Esophagus muscularis mucosa (tissue), 4 donors: ENCODE measurements around the gene RIMS1. TPM values are rescaled to one million over a fixed set of nuclear protein-coding genes. Genes with fewer than 3 reads are reported as not detected.

Experiments
- DNase-seq: peaks from one replicate; pipeline ENCODE4 v3.0.0-alpha.2; 2017; ENCODE audit errors: extremely low spot score
- H3K27ac ChIP-seq, 4 donors: fragments of 200-600 bp; sonication (generic); replicated peaks in 1 of 4; 1 replicate in 3 of 4; 2 replicates in 1 of 4; pipeline ENCODE4 v1.5.1; 2016 to 2019; ENCODE audit warnings: mild to moderate bottlenecking in 1 of 4
- H3K27me3 ChIP-seq, 4 donors: fragments of 200-600 bp; sonication (generic); one replicate each; pipeline versions ENCODE4 v1.5.1 to v1.6.0; 2016 to 2019
- H3K36me3 ChIP-seq, 4 donors: fragments of 200-600 bp; sonication (generic); one replicate each; pipeline ENCODE4 v1.5.1; 2016 to 2019
- H3K4me1 ChIP-seq, 4 donors: fragments of 200-600 bp; sonication (generic); one replicate each; pipeline ENCODE4 v1.5.1; 2016 to 2019
- H3K4me3 ChIP-seq, 4 donors: fragments of 200-600 bp; sonication (generic); 1 replicate in 2 of 4; 2 replicates in 2 of 4; pipeline ENCODE4 v1.5.1; 2016 to 2019; ENCODE audit warnings: mild to moderate bottlenecking in 4 of 4, moderate library complexity in 1 of 4
- H3K9me3 ChIP-seq, 4 donors: fragments of 200-600 bp; sonication (generic); 1 replicate in 3 of 4; 2 replicates in 1 of 4; pipeline ENCODE4 v1.5.1; 2016 to 2019
- CTCF ChIP-seq, 3 experiments: fragments of 200-600 bp in 2 of 3; fragments of 450-650 bp in 1 of 3; sonication (generic) in 2 of 3; IDR thresholded peaks; one replicate each; pipeline ENCODE4 v1.5.1; 2017 to 2019; ENCODE audit warnings: antibody characterized with exemption in 3 of 3, mild to moderate bottlenecking in 2 of 3, moderate library complexity in 1 of 3
- EP300 ChIP-seq: sonication (generic); formaldehyde crosslinking; IDR thresholded peaks from one replicate; pipeline ENCODE4 v1.6.1; 2017; ENCODE audit warnings: antibody characterized with exemption
- POLR2A ChIP-seq: fragments of 450-650 bp; IDR thresholded peaks from one replicate; pipeline ENCODE4 v1.6.1; 2017; ENCODE audit warnings: antibody characterized with exemption, moderate library complexity, mild to moderate bottlenecking, low read depth
- POLR2AphosphoS5 ChIP-seq, 2 donors: sonication (generic); formaldehyde crosslinking; IDR thresholded peaks; one replicate each; pipeline ENCODE4 v1.6.1; 2017; ENCODE audit warnings: antibody characterized with exemption in 2 of 2
- WGBS: methylation state at CpG from one replicate; pipeline ENCODE4 v1.1.5; 2018; 5-methylcytosine and 5-hydroxymethylcytosine counted together
- intact Hi-C: fragments of 100-400 bp; cut with DNase I; formaldehyde crosslinking; loops from one replicate; pipeline ENCODE4 v1.15.1; 2023
- total RNA-seq, 4 donors: library from RNA; depleted of rRNA; stranded (reverse); fragments of >200 nt; gene quantifications; one replicate each; pipeline versions ENCODE4 v1.1.0 to v1.2.1, GENCODE V29; 2016

Gene RIMS1
- total RNA-seq, 4 donors from 2014 or later: 35.4 to 88.6 (median 54.0) TPM

GRCh38 chr6:72421387-72421786 is 535.0 kb downstream of the RIMS1 start:
- Histone ChIP-seq H3K27me3 (no peaks in the 10 kb centered on the region), H3K4me3 (no peak overlapping the region), H3K4me1 (no peaks in the 10 kb centered on the region), H3K27ac (no peak overlapping the region), H3K9me3 (no peaks in the 10 kb centered on the region), H3K36me3 (no peaks in the 10 kb centered on the region)
- DNase-seq: no peak
- intact Hi-C loops: no loop called here
- TF ChIP-seq POLR2AphosphoS5 (IDR thresholded peaks at IDR 0.05) (no peak), POLR2A (no peak), EP300 (no peak), CTCF (IDR thresholded peaks at IDR 0.05) (no peak)
- WGBS: 85% methylated on average over 3 of the region's 3 CpGs

- intact Hi-C loops: no loop called here
- TF ChIP-seq POLR2AphosphoS5 (IDR thresholded peaks at IDR 0.05) (no peak), POLR2A (no peak), CTCF (IDR thresholded peaks at IDR 0.05) (no peak), EP300 (no peak)
- 85% methylated on average over 1 of the region's 1 CpG for WGBS
- Histone ChIP-seq H3K36me3 (no peaks in the 10 kb centered on the region), H3K9me3 (no peaks in the 10 kb centered on the region), H3K4me1 (no peaks in the 10 kb centered on the region), H3K27ac (no peak overlapping the region), H3K4me3 (no peak overlapping the region), H3K27me3 (no peaks in the 10 kb centered on the region)
- DNase-seq: no peak
Observed at GRCh38 chr6:72422171-72422570, 535.8 kb downstream of the RIMS1 start.

- no peaks in the 10 kb centered on the region for H3K9me3 ChIP-seq
- DNase-seq: no peak
- intact Hi-C loops: no loop called here
- WGBS: 72% methylated on average over 1 of the region's 1 CpG
- no peaks in the 10 kb centered on the region for H3K27me3 ChIP-seq
- no peak overlapping the region for H3K27ac ChIP-seq
- no peaks in the 10 kb centered on the region for H3K4me1 ChIP-seq
- TF ChIP-seq EP300 (no peak), POLR2A (no peak), CTCF (IDR thresholded peaks at IDR 0.05) (no peak), POLR2AphosphoS5 (IDR thresholded peaks at IDR 0.05) (no peak)
- no peak overlapping the region for H3K4me3 ChIP-seq
- no peaks in the 10 kb centered on the region for H3K36me3 ChIP-seq
Observed at GRCh38 chr6:72424476-72424875, 538.1 kb downstream of the RIMS1 start.

- TF ChIP-seq EP300: no peak
- no peak for TF ChIP-seq POLR2A
- no peak for TF ChIP-seq POLR2AphosphoS5 (IDR thresholded peaks at IDR 0.05)
- no peak for TF ChIP-seq CTCF (IDR thresholded peaks at IDR 0.05)
- Histone ChIP-seq H3K27ac (no peak overlapping the region), H3K9me3 (no peaks in the 10 kb centered on the region), H3K4me3 (no peak overlapping the region), H3K4me1 (no peaks in the 10 kb centered on the region), H3K36me3 (no peaks in the 10 kb centered on the region), H3K27me3 (no peaks in the 10 kb centered on the region)
- 58% methylated on average over 4 of the region's 4 CpGs for WGBS
- intact Hi-C loops: no loop called here
- no peak for DNase-seq
Observed at GRCh38 chr6:72425003-72425681, 538.8 kb downstream of the RIMS1 start.

GRCh38 chr6:72440611-72441010 is 554.3 kb downstream of the RIMS1 start:
- no peak for DNase-seq
- TF ChIP-seq POLR2A (no peak), POLR2AphosphoS5 (IDR thresholded peaks at IDR 0.05) (no peak), CTCF (IDR thresholded peaks at IDR 0.05) (no peak), EP300 (no peak)
- Histone ChIP-seq H3K27ac (no peak overlapping the region), H3K9me3 (no peaks in the 10 kb centered on the region), H3K36me3 (no peaks in the 10 kb centered on the region), H3K27me3 (no peaks in the 10 kb centered on the region), H3K4me3 (no peak overlapping the region), H3K4me1 (no peaks in the 10 kb centered on the region)
- WGBS: 92% methylated on average over 1 of the region's 1 CpG
- intact Hi-C loops: no loop called here
